ENCODE data around the gene DNMT3B. TPM values are rescaled to one million over a fixed set of nuclear protein-coding genes. Genes with fewer than 3 reads are reported as not detected.

DNMT3B gene
- total and polyA plus RNA-seq, 2 donors (not counting 1 experiment from before 2014, with no cell fraction given) = 0.15 to 0.47 TPM

GRCh38 chr20:32855387-32855786 is 93.2 kb downstream of the DNMT3B start:
- ChIA-PET CTCF (no interaction called here), POLR2A (no interaction called here)
- Histone ChIP-seq H3K4me3 (ENCODE audit: control extremely low read depth in 1 of 5, extremely low read depth in 1 of 5, insufficient read depth in 1 of 5, low read depth in 2 of 5, low read length in 4 of 5) (no peak overlapping the region), H3K27me3 (replicated peaks in 1 of 4; ENCODE audit: control extremely low read depth in 1 of 4, control insufficient read depth in 3 of 4, insufficient read depth in 4 of 4, low read length in 3 of 4) (no peaks in the 10 kb centered on the region), H3K9ac (ENCODE audit: low read length) (no peak overlapping the region), H4K20me1 (ENCODE audit: control insufficient read depth, insufficient read depth, low read length, poor library complexity, severe bottlenecking) (no peaks in the 10 kb centered on the region), H3K4me1 (ENCODE audit: control insufficient read depth in 2 of 2, insufficient read depth in 2 of 2, low read length in 2 of 2) (no peaks in the 10 kb centered on the region), H3K36me3 (replicated peaks in 1 of 2; ENCODE audit: control extremely low read depth in 1 of 2, control insufficient read depth in 1 of 2, extremely low read depth in 1 of 2, insufficient read depth in 2 of 2, low read length in 1 of 2) (peaks cover 6 to 24% of the 10 kb centered on the region in 2 experiments), H3K79me2 (ENCODE audit: control insufficient read depth, insufficient read depth, low read length) (no peaks in the 10 kb centered on the region), H3K27ac (ENCODE audit: low read length in 2 of 2) (no peak overlapping the region), H3K4me2 (replicated peaks; ENCODE audit: low read depth, low read length, poor library complexity, severe bottlenecking) (no peak overlapping the region), H3K9me3 (ENCODE audit: control extremely low read depth in 1 of 3, control insufficient read depth in 2 of 3, insufficient read depth in 1 of 3, low read length in 2 of 3) (no peaks in the 10 kb centered on the region), H2AFZ (ENCODE audit: insufficient read depth, low read depth, low read length, poor library complexity, severe bottlenecking) (no peak overlapping the region)
- no peaks in the 10 kb centered on the region for H3K9me3 Mint-ChIP-seq (ENCODE audit: insufficient read depth)
- no peak for TF ChIP-seq EZH2 (IDR thresholded peaks at IDR 0.05; ENCODE audit: borderline replicate concordance, insufficient read depth, low read depth, low read length, poor library complexity, severe bottlenecking)
- no peak for TF ChIP-seq CTCF (IDR thresholded peaks at IDR 0.05)
- no peak for ATAC-seq (ENCODE audit: low read depth)
- H3K27me3 Mint-ChIP-seq = no peaks in the 10 kb centered on the region
- intact Hi-C loops (cut with micrococcal nuclease) = no loop called here
- no peak for DNase-seq
- 80% methylated on average over 5 of the region's 7 CpGs for WGBS (ENCODE audit: insufficient coverage)
- H3K27ac Mint-ChIP-seq = no peak overlapping the region
- H3K4me3 Mint-ChIP-seq = no peak overlapping the region
- H3K4me1 Mint-ChIP-seq = no peaks in the 10 kb centered on the region

GRCh38 chr20:32858189-32858588 is 96.0 kb downstream of the DNMT3B start:
- no peaks in the 10 kb centered on the region for H3K9me3 Mint-ChIP-seq (ENCODE audit: insufficient read depth)
- Histone ChIP-seq H2AFZ (ENCODE audit: insufficient read depth, low read depth, low read length, poor library complexity, severe bottlenecking) (no peak overlapping the region), H4K20me1 (ENCODE audit: control insufficient read depth, insufficient read depth, low read length, poor library complexity, severe bottlenecking) (no peaks in the 10 kb centered on the region), H3K4me3 (ENCODE audit: control extremely low read depth in 1 of 5, extremely low read depth in 1 of 5, insufficient read depth in 1 of 5, low read depth in 2 of 5, low read length in 4 of 5) (no peak overlapping the region), H3K9me3 (ENCODE audit: control extremely low read depth in 1 of 3, control insufficient read depth in 2 of 3, insufficient read depth in 1 of 3, low read length in 2 of 3) (no peaks in the 10 kb centered on the region), H3K4me1 (ENCODE audit: control insufficient read depth in 2 of 2, insufficient read depth in 2 of 2, low read length in 2 of 2) (no peaks in the 10 kb centered on the region), H3K9ac (ENCODE audit: low read length) (no peak overlapping the region), H3K4me2 (replicated peaks; ENCODE audit: low read depth, low read length, poor library complexity, severe bottlenecking) (no peak overlapping the region), H3K27ac (ENCODE audit: low read length in 2 of 2) (no peak overlapping the region), H3K36me3 (replicated peaks in 1 of 2; ENCODE audit: control extremely low read depth in 1 of 2, control insufficient read depth in 1 of 2, extremely low read depth in 1 of 2, insufficient read depth in 2 of 2, low read length in 1 of 2) (peaks cover 3 to 11% of the 10 kb centered on the region in 2 experiments), H3K79me2 (ENCODE audit: control insufficient read depth, insufficient read depth, low read length) (no peaks in the 10 kb centered on the region), H3K27me3 (replicated peaks in 1 of 4; ENCODE audit: control extremely low read depth in 1 of 4, control insufficient read depth in 3 of 4, insufficient read depth in 4 of 4, low read length in 3 of 4) (no peaks in the 10 kb centered on the region)
- no peaks in the 10 kb centered on the region for H3K27me3 Mint-ChIP-seq
- POLR2A ChIA-PET = no interaction called here
- intact Hi-C loops (cut with micrococcal nuclease) = no loop called here
- no peaks in the 10 kb centered on the region for H3K4me1 Mint-ChIP-seq
- H3K27ac Mint-ChIP-seq = no peak overlapping the region
- ATAC-seq (ENCODE audit: low read depth) (no peak), DNase-seq (no peak)
- CTCF ChIA-PET = no interaction called here
- TF ChIP-seq CTCF (IDR thresholded peaks at IDR 0.05) (no peak), EZH2 (IDR thresholded peaks at IDR 0.05; ENCODE audit: borderline replicate concordance, insufficient read depth, low read depth, low read length, poor library complexity, severe bottlenecking) (no peak)
- 93% methylated on average over 2 of the region's 2 CpGs for WGBS (ENCODE audit: insufficient coverage)
- H3K4me3 Mint-ChIP-seq = no peak overlapping the region

Other genes starting within 250 kb of the DNMT3B start
- 6.5 and 7.6 TPM in 2 replicates for gene NOL4L, start 177.1 kb upstream of the DNMT3B start, total RNA-seq
- 7.3 and 7.9 TPM in 2 replicates for gene NOL4L, start 177.1 kb upstream of the DNMT3B start, polyA plus RNA-seq
- gene C20orf203, start 88.4 kb upstream of the DNMT3B start, total RNA-seq = 0.12 and 0.27 TPM in 2 replicates
- gene C20orf203, start 88.4 kb upstream of the DNMT3B start, polyA plus RNA-seq = 0.09 and 0.15 TPM in 2 replicates
- 24.5 and 29.5 TPM in 2 replicates for gene COMMD7, start 18.9 kb upstream of the DNMT3B start, total RNA-seq
- gene COMMD7, start 18.9 kb upstream of the DNMT3B start, polyA plus RNA-seq = 29.5 and 34.9 TPM in 2 replicates
- 65.7 and 66.2 TPM in 2 replicates for gene MAPRE1, start 57.6 kb downstream of the DNMT3B start, total RNA-seq
- gene MAPRE1, start 57.6 kb downstream of the DNMT3B start, polyA plus RNA-seq = 28.7 and 114 TPM in 2 replicates
- 2.3 and 3.8 TPM in 2 replicates for gene EFCAB8, start 96.5 kb downstream of the DNMT3B start, total RNA-seq
- gene EFCAB8, start 96.5 kb downstream of the DNMT3B start, polyA plus RNA-seq = 0.65 and 0.72 TPM in 2 replicates
- not detected in 2 replicates for gene SUN5, start 242.0 kb downstream of the DNMT3B start, total RNA-seq
- not detected in 2 replicates for gene SUN5, start 242.0 kb downstream of the DNMT3B start, polyA plus RNA-seq
- gene BPIFB2, start 245.3 kb downstream of the DNMT3B start, total RNA-seq = not detected in 2 replicates
- gene BPIFB2, start 245.3 kb downstream of the DNMT3B start, polyA plus RNA-seq = not detected in 2 replicates